Colonic mucosa (tissue), 4 donors: ENCODE results near the gene FHOD3. TPM values are rescaled to one million over a fixed set of nuclear protein-coding genes. Genes with fewer than 3 reads are reported as not detected.

ENCODE experiments used
- DNase-seq: peaks from one replicate; pipeline ENCODE4 v3.0.0-alpha.2; 2020
- H3K27ac ChIP-seq: fragments of 200-600 bp; one replicate; pipeline ENCODE4 v1.8.0; 2021
- H3K27me3 ChIP-seq: fragments of 200-600 bp; one replicate; pipeline ENCODE4 v1.8.0; 2021
- H3K36me3 ChIP-seq: fragments of 200-600 bp; one replicate; pipeline ENCODE4 v1.8.0; 2021
- H3K4me1 ChIP-seq: fragments of 200-600 bp; one replicate; pipeline ENCODE4 v1.8.0; 2021; ENCODE audit warnings: mild to moderate bottlenecking
- H3K4me3 ChIP-seq: fragments of 200-600 bp; one replicate; pipeline ENCODE4 v1.8.0; 2021
- H3K9ac ChIP-seq, 2 donors: one replicate each; pipeline ENCODE4 v1.7.0; 2013; ENCODE audit warnings: control low read depth in 2 of 2, low read depth in 2 of 2, low read length in 2 of 2
- H3K9me3 ChIP-seq: fragments of 200-600 bp; one replicate; pipeline ENCODE4 v1.8.0; 2021
- CTCF ChIP-seq: fragments of 200-600 bp; IDR thresholded peaks from one replicate; pipeline ENCODE4 v1.8.0; 2022; ENCODE audit warnings: antibody characterized with exemption, mild to moderate bottlenecking
- intact Hi-C: fragments of 100-400 bp; cut with DNase I; formaldehyde crosslinking; loops from one replicate; pipeline ENCODE4 v1.14.1; 2022
- total RNA-seq, 2 donors: library from RNA; stranded (reverse); fragmentation: NEBNext Ultra II Directional in 1 of 2; extraction: Animal tissue kit (Norgen Biotek cat#: 25700) in 1 of 2; gene quantifications; one replicate each; pipeline ENCODE4 v1.2.1, GENCODE V29; 2021
- donor health status: healthy.
- donor health status: DM: no; HTN: no; CAD: no.
- donor health status: DM: no; HTN: no; CAD: no.

FHOD3 gene
- total RNA-seq, 2 donors from 2014 or later = 2.5 to 4.1 TPM

GRCh38 chr18:36321658-36322407 is 24.3 kb downstream of the FHOD3 start:
- no peak overlapping the region for H3K4me3 ChIP-seq
- no peaks in the 10 kb centered on the region for H3K4me1 ChIP-seq
- H3K36me3 ChIP-seq = no peaks in the 10 kb centered on the region
- intact Hi-C loops = no loop called here
- no peak for DNase-seq
- no peaks in the 10 kb centered on the region for H3K9me3 ChIP-seq
- no peaks in the 10 kb centered on the region for H3K27me3 ChIP-seq
- H3K9ac ChIP-seq = no peak overlapping the region
- H3K27ac ChIP-seq = no peak overlapping the region
- no peak for TF ChIP-seq CTCF

- no peaks in the 10 kb centered on the region for H3K36me3 ChIP-seq
- TF ChIP-seq CTCF = no peak
- no peaks in the 10 kb centered on the region for H3K4me1 ChIP-seq
- no peak overlapping the region for H3K27ac ChIP-seq
- H3K9me3 ChIP-seq = no peaks in the 10 kb centered on the region
- no peaks in the 10 kb centered on the region for H3K27me3 ChIP-seq
- H3K9ac ChIP-seq = no peak overlapping the region
- no peak for DNase-seq
- intact Hi-C loops = no loop called here
- H3K4me3 ChIP-seq = no peak overlapping the region
These were observed 24.9 kb downstream of the FHOD3 start for GRCh38 chr18:36322408-36322728.

- Histone ChIP-seq H3K27me3 (no peaks in the 10 kb centered on the region), H3K4me3 (no peak overlapping the region), H3K36me3 (no peaks in the 10 kb centered on the region), H3K27ac (no peak overlapping the region), H3K9me3 (no peaks in the 10 kb centered on the region), H3K9ac (no peak overlapping the region), H3K4me1 (no peaks in the 10 kb centered on the region)
- intact Hi-C loops = no loop called here
- no peak for DNase-seq
- no peak for TF ChIP-seq CTCF
These were observed 25.2 kb downstream of the FHOD3 start for GRCh38 chr18:36322734-36323133.

- Histone ChIP-seq H3K9ac (no peak overlapping the region), H3K4me3 (no peak overlapping the region), H3K9me3 (no peaks in the 10 kb centered on the region), H3K27me3 (no peaks in the 10 kb centered on the region), H3K36me3 (no peaks in the 10 kb centered on the region), H3K27ac (no peak overlapping the region), H3K4me1 (no peaks in the 10 kb centered on the region)
- intact Hi-C loops = no loop called here
- DNase-seq = no peak
- TF ChIP-seq CTCF = no peak
These were observed 25.9 kb downstream of the FHOD3 start for GRCh38 chr18:36323421-36323820.

- no peak for TF ChIP-seq CTCF
- DNase-seq = no peak
- intact Hi-C loops = no loop called here
- Histone ChIP-seq H3K27ac (no peak overlapping the region), H3K9ac (no peak overlapping the region), H3K27me3 (no peaks in the 10 kb centered on the region), H3K36me3 (no peaks in the 10 kb centered on the region), H3K9me3 (no peaks in the 10 kb centered on the region), H3K4me3 (no peak overlapping the region), H3K4me1 (no peaks in the 10 kb centered on the region)
These were observed 28.3 kb downstream of the FHOD3 start for GRCh38 chr18:36325846-36326245.
